Stimulated activated CD4-positive, alpha-beta T cell treated with anti-CD3 and anti-CD28 coated beads, Interleukin-12 subunit alpha, Interleukin-12 subunit beta, amount 100 ng/mL, for 24 hours (primary cell): ENCODE results near the gene CHMP4A.
A peak's percentile ranks its signal among the peaks of the same experiment; 100 is the strongest.
"Not testable (repeated sequence)": the region's sequence is repeated elsewhere in the genome, so short reads cannot be mapped to it uniquely, and the experiment has no call there.

ENCODE experiments used
- DNase-seq, 2 experiments: peaks; one replicate each; pipeline ENCODE4 v3.0.0-alpha.2; 2020; ENCODE audit warnings: low read depth in 2 of 2

CHMP4A gene

DNA sequence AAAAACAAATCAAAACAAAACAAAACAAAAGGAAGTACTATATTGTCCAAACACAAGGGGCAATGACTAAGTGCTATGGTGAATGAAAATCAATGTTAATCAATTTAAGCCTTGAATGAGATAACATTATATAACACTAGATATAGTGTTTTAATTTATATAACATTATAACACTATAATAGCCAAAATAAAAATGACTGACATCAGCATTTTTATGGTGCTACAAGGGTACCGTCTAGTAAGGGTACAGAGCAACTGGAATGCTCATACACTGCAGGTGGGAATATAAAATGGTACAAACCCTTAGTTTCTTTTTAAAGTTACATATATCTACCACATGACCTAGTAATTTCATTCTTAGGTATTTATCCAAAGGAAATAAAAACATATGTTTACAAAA lies 13.2 kb upstream of the CHMP4A start:
- DNase-seq, result no peak

DNA sequence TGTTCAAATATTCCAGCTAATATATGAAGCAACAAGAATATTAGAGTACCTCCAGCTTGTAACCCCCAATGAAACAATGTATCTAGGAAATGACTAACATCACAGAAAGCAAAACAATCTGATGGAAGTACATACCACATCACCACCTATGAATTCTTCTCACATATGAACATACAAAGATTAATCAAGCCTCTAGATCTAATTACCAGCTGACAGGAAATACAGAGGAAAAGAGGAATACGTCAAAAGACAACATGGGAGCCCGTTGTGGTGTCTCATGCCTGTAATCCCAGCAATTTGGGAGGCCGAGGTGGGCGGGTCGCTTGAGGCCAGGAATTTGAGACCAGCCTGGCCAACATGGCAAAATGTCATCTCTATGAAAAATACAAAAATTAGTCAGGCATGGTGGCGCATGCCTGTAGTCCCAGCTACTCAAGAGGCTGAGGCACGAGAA lies 11.4 kb upstream of the CHMP4A start:
- no peak for DNase-seq

DNA sequence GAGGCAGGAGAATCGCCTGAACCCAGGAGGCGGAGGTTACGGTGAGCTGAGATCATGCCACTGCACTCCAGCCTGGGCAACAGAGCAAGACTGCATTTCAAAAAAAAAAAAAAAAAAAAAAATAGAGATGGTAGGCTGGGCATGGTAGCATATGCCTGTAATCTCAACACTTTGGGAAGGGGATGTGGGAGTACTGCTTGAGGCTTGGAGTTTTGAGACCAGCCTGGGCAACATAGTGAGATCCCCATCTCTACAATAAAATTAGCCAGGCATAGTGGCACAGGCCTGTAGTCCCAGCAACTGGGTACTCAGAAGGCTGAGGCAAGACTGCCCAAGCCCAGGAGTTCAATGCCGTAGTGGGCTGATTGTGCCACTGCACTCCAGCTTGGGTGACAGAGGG lies 9.7 kb upstream of the CHMP4A start:
- DNase-seq, result not testable (repeated sequence)

DNA sequence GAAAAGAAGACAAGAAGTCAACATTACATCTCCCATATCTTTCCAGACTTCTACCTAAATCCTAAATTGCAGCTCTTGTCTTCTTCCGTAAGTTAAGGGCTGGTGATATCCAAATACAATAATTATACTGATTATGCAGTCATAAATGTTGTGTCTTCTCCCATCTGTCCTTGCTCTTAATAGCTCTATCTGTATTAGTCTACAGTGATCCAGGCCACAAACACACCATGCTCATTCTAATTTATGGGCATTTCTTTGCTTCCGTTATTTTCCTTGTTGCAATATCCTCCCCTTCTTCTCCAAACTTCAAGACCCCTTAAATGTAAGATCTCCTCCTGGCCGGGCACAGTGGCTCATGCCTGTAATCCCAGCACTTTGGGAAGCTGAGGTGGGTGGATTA lies 6.2 kb upstream of the CHMP4A start:
- DNase-seq, result no peak

DNA sequence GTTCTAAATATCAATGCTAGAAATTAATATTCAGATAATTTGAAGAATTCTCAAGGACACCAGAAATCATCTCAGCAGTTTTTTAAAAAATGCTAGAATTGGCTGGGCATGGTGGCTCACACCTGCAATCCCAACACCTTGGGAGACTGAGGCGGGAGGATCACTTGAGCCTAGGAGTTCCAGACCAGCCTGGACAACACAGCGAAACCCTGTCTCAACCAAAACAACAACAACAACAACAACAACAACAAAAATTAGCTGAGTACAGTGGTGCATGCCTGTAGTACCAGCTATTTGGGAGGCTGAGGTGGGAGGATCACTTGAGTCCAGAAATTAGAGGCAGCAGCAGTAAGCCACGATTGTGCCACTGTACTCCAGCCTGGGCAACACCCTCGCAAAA lies 5.8 kb upstream of the CHMP4A start:
- no peak for DNase-seq

DNA sequence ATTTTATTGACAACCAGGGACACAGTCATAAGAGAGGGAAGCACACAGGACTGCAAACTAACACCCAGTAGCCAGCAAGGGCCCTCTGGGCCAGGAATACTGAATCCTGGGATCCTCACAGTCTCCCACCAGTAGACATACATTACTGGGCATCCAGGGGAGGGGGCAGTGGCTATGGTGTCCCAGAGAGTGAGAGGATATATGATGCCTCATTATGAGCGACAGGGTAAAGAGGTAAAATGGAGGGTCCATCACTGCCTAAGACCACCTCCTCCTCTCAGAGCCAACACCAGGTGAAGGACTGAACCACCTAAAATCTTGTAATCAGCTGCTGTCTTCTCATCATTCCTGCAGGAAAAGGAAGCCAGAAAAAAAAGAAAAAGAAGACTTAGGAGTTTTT lies 3.6 kb upstream of the CHMP4A start:
- not testable (repeated sequence) for DNase-seq

DNA sequence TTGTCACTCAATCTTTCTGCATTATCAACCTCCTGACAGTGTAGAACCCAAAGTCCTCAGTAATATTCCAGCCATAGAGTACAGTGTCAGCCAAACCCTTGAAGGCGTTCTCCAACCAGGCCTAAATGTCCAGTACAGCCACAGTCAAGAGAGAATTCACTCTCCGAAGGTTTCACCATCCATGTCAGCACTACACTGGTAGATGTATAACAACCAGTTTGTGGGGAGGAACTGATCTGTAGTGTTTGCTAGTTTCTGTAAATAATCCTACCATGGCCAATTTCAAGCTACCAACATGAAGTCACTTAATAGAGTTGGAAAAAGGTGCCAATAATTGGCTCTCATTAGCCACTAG lies 3.0 kb upstream of the CHMP4A start:
- no peak for DNase-seq

DNA sequence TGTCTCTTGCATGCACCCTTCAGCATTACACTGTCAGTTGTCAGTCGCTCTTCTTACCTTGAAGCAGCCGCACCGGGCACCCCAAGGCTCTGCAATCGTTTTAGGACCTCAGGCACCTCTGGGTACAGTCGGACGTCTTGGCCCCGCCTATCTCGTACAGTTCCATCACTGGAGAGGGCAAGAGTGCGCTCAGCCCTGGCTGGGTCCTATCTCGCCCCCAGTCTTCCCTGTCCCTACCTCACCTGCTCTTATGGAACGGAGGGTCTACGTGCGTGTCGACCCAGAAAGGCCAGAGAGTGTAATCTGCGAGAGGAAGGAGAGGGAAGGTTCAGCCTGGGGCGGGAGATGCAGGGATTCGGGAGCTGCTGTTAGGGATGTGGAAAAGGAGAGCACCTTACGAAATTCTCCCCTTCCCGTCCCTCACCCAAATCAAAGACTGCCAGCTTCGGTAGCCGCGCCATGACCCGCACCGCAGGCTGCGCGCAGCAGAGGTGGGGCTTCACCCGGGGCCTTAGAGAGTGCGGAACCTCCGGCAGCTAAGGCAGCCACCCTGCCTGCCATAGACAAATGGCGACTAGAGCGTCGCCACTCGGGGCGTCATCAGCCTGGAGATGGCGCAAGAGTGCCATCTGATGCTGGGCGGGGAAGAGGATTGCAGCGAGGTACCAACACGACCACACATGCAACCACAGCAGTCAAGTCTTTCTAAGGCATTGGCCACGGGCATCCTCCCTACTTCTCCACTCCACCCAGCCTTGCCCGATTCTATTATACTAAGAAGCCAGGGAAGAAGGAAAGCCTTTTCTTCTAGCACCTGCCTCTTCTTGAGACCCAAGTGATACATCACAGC lies 2.4 kb upstream of the CHMP4A start, which contains the start of gene MDP1:
Gene MDP1 (minus strand): TSS at position 572 of the 850 bp plus-strand sequence. CDS start 111 bp downstream, at position 461.
- peak; percentile 68 to 77 for DNase-seq

DNA sequence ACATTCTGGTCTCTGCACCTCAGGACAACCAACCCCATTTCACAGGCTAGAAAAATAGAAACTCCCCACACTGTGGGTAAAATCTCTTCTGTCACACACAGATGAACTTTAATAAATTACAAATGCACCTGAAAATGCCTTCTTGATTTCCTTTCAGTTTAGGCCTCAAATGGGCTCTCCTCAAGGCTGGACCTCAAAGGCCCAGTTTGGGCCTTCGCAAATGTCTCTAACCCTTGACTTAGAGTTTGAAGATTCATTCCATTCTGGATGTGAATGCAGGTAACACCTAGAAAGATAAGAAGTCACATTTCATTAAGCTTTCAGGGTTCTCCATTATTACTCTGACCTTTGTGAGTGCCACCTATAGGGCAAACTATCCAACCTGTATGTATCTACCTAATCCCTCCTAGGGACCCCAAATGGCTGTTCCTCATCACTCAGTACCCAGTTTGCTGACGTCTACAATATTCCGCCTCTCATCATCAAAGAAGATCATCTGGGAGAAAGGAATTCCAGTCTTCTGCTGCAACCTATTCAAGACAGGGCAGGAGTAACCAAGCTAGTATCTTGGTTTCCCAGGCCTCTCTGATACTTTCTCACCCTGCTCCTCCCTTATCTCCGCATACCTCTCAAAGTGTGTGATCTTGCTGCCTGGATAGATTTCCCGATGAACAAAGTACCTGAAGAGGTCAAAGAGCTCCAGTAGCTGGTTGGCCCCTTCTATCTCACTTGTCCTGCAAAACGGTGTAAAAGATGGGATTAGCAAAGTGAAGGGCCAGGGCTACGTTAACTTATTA lies 776 bp upstream of the CHMP4A start:
- DNase-seq, result no peak

DNA sequence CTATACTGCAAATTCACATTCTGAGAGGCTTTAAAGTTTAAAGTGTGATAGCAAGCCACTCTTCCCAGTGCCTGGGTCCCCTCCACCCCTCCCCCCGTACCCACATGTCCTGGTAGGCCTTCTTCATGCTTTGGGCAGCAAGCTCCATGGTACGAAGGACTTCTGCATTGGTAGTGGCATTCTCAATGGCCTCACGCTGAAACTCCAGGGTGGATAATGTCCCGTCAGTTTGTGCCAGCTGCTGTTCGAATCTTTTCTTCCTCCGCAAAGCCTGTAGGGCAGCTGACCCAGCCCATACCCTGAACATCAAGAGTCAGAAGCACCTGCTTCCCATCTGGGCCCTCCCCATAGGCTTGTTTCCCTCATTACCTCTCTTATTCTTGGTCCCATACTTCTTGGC lies 2.0 kb downstream of the CHMP4A start:
- DNase-seq, result no peak

DNA sequence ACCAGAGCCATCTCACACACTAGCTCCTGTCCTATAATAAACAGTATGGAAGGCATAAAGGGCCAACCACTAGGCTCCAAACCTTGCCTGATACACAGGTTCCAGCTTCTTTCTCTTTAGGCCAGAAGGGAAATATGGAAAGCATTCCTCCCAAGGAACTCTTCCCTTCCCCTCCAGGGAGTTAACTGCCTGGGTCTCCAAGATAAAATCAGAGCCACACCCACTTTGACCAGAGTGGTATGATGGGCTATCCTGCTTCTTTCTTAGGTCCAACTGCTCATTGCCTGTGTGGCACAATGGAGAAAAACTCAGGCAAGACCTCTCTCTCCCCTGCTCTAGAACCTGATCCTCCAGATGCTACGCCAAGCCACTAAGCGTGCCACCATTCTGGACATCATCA lies 5.7 kb downstream of the CHMP4A start:
- no peak for DNase-seq

DNA sequence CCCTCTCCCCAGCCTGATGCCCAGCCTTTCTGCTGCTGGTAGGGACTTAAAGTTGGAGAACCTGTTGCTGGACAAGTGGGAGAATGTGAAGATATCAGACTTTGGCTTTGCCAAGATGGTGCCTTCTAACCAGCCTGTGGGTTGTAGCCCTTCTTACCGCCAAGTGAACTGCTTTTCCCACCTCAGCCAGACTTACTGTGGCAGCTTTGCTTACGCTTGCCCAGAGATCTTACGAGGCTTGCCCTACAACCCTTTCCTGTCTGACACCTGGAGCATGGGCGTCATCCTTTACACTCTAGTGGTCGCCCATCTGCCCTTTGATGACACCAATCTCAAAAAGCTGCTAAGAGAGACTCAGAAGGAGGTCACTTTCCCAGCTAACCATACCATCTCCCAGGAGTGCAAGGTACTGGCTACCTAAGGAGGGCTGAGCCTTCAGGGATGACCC lies 6.2 kb downstream of the CHMP4A start:
- no peak for DNase-seq

DNA sequence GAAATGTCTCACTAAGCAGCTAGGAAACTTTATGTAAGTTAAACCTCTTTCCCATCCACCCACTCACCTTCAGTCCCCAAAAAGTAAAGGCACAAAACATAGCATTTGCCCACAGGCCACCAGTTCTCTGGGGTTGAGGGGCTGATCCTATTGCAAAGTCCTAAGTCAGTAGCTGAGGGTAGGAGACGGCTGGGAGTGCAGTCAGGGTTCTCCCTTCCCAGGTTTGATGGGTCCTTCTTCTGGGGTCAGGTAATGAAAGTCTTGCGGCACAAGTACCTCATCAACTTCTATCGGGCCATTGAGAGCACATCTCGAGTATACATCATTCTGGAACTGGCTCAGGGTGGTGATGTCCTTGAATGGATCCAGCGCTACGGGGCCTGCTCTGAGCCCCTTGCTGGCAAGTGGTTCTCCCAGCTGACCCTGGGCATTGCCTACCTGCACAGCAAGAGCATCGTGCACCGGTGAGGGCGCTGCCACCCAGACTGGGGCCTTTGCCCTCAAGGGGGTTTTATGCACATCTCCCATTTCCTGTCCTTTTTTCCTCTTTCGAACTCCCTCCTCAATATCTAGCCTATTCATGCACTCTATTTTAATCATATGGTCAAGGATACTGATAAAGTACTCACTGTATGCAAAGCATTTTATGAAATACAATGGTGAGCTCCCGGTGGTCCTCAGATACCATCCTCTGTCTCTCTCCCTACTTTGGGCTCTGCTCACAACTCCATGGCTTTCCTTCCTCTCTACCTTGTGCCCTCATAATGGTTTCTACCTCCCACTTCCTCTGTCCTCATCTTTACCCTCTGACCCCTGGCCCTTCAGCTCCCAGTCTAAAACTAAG lies 6.8 kb downstream of the CHMP4A start:
- no peak for DNase-seq

DNA sequence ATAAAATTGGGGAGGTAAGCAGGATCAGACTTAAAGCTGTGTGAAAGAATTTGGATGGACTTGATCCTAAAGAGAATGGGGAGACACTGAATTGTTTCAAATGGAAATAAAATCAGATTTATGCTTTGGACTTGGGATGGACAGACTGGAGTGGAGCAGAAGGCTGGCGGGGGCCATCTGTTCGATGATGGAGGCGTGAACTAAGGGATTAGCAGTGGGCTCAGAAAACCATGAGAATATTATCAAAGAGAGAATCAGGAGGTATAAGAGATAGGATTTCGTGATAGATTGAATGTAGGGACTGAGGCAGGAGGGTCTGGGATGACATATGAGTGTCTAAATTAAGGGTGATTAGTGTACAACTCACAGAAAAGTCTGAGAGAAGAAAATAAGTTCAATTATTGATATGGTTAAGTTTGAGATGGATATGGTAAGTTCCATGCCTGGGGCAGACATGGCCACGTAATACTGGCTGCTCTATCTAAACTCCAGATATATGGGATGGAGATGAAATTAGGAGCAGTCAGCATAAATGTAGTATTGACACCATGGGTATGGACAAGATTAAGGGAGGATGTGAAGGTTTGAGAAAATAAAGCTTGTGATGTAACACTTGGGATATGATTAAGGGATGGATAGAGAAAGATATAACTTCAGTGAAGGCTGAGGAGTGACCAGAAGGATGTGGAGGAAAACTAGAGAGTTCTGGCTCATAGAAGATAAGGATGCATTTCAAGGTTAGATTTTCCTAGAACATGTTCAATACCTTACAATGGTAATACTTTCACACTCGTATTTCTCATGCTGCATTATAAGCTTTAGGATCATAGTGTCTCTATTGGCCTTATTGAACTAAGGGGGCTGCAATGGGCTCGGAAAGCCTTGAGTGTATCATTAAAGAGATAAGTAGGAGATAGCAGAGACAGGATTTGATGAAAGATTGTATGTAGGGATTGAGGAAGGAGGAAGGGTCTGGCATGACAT lies 8.8 kb downstream of the CHMP4A start:
- no peak for DNase-seq

DNA sequence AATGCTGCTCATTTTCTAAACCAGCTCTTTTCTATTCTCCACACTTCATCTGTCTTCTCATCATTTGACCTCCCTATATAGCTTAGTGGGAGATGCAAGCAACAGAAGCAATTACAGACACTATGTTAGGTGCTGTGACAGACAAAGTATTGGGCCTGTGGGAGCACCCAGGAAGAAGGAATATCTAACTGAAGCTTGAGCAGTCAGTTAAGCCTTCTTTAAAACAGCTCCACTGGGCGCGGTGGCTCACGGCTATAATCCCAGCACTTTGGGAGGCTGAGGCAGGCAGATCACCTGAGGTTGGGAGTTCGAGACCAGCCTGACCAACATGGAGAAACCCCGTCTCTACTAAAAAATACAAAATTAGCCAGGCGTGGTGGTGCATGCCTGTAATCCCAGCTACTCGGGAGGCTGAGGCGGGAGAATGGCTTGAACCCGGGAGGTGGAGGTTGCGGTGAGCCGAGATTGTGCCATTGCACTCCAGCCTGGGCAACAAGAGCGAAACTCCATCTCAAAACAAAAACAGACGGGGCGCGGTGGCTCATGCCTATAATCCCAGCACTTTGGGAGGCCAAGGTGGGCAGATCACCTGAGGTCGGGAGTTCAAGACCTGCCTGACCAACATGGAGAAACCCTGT lies 9.9 kb downstream of the CHMP4A start:
- not testable (repeated sequence) for DNase-seq

DNA sequence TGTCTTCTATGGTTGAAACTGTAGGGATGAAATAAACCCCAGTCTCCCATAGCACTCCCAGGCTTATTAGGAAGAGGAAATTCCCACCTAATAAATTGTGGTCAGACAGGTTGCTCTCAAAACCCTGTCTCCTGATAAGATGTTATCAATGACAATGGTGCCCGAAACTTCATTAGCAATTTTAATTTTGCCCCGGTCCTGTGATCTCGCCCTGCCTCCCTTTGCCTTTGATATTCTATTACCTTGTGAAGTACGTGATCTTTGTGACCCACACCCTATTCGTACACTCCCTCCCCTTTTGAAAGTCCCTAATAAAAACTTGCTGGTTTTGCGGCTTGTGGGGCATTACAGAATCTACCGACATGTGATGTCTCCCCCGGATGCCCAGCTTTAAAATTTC lies 10.8 kb downstream of the CHMP4A start:
- DNase-seq, result not testable (repeated sequence)

DNA sequence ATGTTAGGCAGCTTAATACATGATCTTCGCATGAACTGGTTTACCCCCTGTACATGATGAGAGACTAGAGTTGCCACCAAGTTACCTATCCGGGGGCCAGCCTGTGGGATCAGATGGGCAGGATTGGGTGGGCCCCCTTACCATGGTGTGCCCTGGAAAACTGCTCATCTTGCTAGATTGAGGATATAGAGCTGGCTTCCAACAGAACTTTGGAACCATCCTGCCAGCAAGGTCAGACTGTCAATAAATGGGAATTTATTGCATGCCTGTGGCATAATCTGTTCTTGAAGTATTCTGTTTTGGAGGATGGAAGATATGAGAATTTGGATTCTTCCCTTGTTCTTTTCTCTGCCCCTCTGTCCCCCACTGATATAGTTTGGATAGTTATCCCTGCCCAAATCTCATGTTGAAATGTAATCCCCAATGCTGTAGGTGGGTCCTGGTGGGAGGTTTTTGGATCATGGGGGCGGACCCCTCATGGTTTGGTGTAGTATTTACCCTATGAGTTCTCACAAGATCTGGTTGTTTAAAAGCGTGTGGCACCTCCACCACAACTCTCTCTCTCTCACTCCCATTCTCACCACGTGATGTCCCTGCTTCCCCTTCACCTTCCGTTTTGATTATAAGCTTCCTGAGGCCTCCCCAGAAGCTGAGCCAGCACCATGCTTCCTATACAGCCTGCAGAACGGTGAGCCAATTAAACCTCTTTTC lies 14.3 kb downstream of the CHMP4A start:
- no peak for DNase-seq

DNA sequence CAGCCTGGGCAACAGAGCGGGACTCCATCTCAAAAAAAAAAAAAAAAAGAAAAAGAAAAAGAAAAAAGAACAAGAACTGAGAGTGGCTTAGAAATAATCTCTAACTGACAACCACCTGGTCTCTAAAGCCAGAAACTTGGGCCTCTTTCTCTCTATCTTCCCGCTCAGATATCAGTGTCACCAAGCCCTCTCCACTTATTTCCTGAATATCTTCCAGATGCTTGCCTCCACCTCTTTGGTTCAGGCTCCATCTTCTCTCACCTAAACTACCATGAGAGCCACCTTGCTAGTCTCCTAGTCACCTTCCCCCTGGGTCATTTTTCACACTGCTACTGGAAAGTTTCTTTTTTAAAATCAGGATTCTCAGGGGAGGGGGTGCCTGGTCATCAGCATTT lies 16.2 kb downstream of the CHMP4A start:
- DNase-seq, result no peak
